ENCODE results near the gene S100A10.

The S100A10 gene

GRCh38 chr1:151945725-151946722 is 47.6 kb downstream of the S100A10 start:
- TF ChIP-seq CTCF (IDR thresholded peaks at IDR 0.05) = no peak
- Mint-ChIP-seq H3K36me3 (ENCODE audit: low read depth) (no peaks in the 10 kb centered on the region), H3K27me3 (ENCODE audit: low read depth, poor library complexity) (peaks cover 2% of the 10 kb centered on the region), H3K4me3 (no peak overlapping the region), H3K4me1 (peaks cover 23% of the 10 kb centered on the region), H3K9me3 (no peaks in the 10 kb centered on the region), H3K27ac (no peak overlapping the region)
- no peak for DNase-seq

- H3K4me3 Mint-ChIP-seq = no peak overlapping the region
- no peaks in the 10 kb centered on the region for H3K27me3 Mint-ChIP-seq (ENCODE audit: low read depth, poor library complexity)
- no peak for DNase-seq
- no peaks in the 10 kb centered on the region for H3K9me3 Mint-ChIP-seq
- peaks cover 24% of the 10 kb centered on the region for H3K4me1 Mint-ChIP-seq
- H3K27ac Mint-ChIP-seq = no peak overlapping the region
- no peak for TF ChIP-seq CTCF (IDR thresholded peaks at IDR 0.05)
- H3K36me3 Mint-ChIP-seq (ENCODE audit: low read depth) = no peaks in the 10 kb centered on the region
Observed at GRCh38 chr1:151944857-151945575, 48.6 kb downstream of the S100A10 start.

GRCh38 chr1:151944126-151944856 is 49.4 kb downstream of the S100A10 start:
- Mint-ChIP-seq H3K27ac (no peak overlapping the region), H3K27me3 (ENCODE audit: low read depth, poor library complexity) (no peaks in the 10 kb centered on the region), H3K4me3 (no peak overlapping the region), H3K36me3 (ENCODE audit: low read depth) (no peaks in the 10 kb centered on the region), H3K4me1 (peaks cover 24% of the 10 kb centered on the region), H3K9me3 (no peaks in the 10 kb centered on the region)
- DNase-seq = no peak
- TF ChIP-seq CTCF (IDR thresholded peaks at IDR 0.05) = no peak

- DNase-seq = no peak
- Mint-ChIP-seq H3K9me3 (no peaks in the 10 kb centered on the region), H3K27ac (no peak overlapping the region), H3K4me1 (peaks cover 24% of the 10 kb centered on the region), H3K36me3 (ENCODE audit: low read depth) (no peaks in the 10 kb centered on the region), H3K4me3 (no peak overlapping the region), H3K27me3 (ENCODE audit: low read depth, poor library complexity) (no peaks in the 10 kb centered on the region)
- TF ChIP-seq CTCF (IDR thresholded peaks at IDR 0.05) = no peak
Observed at GRCh38 chr1:151943591-151943990, 50.1 kb downstream of the S100A10 start.

GRCh38 chr1:151942882-151943281 is 50.8 kb downstream of the S100A10 start:
- Mint-ChIP-seq H3K9me3 (no peaks in the 10 kb centered on the region), H3K27ac (no peak overlapping the region), H3K27me3 (ENCODE audit: low read depth, poor library complexity) (no peaks in the 10 kb centered on the region), H3K4me3 (no peak overlapping the region), H3K36me3 (ENCODE audit: low read depth) (no peaks in the 10 kb centered on the region), H3K4me1 (peaks cover 24% of the 10 kb centered on the region)
- DNase-seq = no peak
- no peak for TF ChIP-seq CTCF (IDR thresholded peaks at IDR 0.05)

Data from nephron progenitor cell (in vitro differentiated cells).